Effector memory CD4-positive, alpha-beta T cell (primary cell): ENCODE data around the gene MIOS.
A peak's percentile ranks its signal among the peaks of the same experiment; 100 is the strongest.

Source experiments
- DNase-seq, 3 donors: peaks; one replicate each; pipeline ENCODE4 v3.0.0-alpha.2; 2020
- H3K27ac ChIP-seq: 2 replicates; pipeline ENCODE4 v1.7.0; 2013; ENCODE audit warnings: mild to moderate bottlenecking, low read length, moderate library complexity; ENCODE audit not compliant: insufficient read depth, poor library complexity, severe bottlenecking
- H3K27me3 ChIP-seq: replicated peaks from 2 replicates; pipeline ENCODE4 v1.7.0; 2013; ENCODE audit warnings: mild to moderate bottlenecking, low read length; ENCODE audit not compliant: insufficient read depth, control insufficient read depth, poor library complexity, severe bottlenecking
- H3K36me3 ChIP-seq: 2 replicates; pipeline ENCODE4 v1.7.0; 2013; ENCODE audit warnings: mild to moderate bottlenecking, low read length, moderate library complexity; ENCODE audit not compliant: control insufficient read depth, insufficient read depth
- H3K4me1 ChIP-seq: 2 replicates; pipeline ENCODE4 v1.7.0; 2013; ENCODE audit warnings: low read length, mild to moderate bottlenecking; ENCODE audit not compliant: control insufficient read depth, insufficient read depth, poor library complexity, severe bottlenecking
- H3K4me3 ChIP-seq: 2 replicates; pipeline ENCODE4 v1.7.0; 2013; ENCODE audit warnings: low read length, low read depth, mild to moderate bottlenecking; ENCODE audit not compliant: insufficient read depth, poor library complexity, severe bottlenecking
- H3K9me3 ChIP-seq: 2 replicates; pipeline ENCODE4 v1.7.0; 2013; ENCODE audit warnings: mild to moderate bottlenecking, low read length, moderate library complexity; ENCODE audit not compliant: control insufficient read depth

MIOS gene

GRCh38 chr7:7612519-7612918 is 45.8 kb downstream of the MIOS start:
- no peaks in the 10 kb centered on the region for H3K27me3 ChIP-seq
- H3K9me3 ChIP-seq: no peaks in the 10 kb centered on the region
- no peak overlapping the region for H3K27ac ChIP-seq
- H3K4me3 ChIP-seq: no peak overlapping the region
- H3K36me3 ChIP-seq: no peaks in the 10 kb centered on the region
- no peaks in the 10 kb centered on the region for H3K4me1 ChIP-seq
- no peak for DNase-seq

GRCh38 chr7:7613210-7613609 is 46.5 kb downstream of the MIOS start:
- Histone ChIP-seq H3K4me3 (no peak overlapping the region), H3K27ac (no peak overlapping the region), H3K27me3 (no peaks in the 10 kb centered on the region), H3K4me1 (no peaks in the 10 kb centered on the region), H3K36me3 (no peaks in the 10 kb centered on the region), H3K9me3 (no peaks in the 10 kb centered on the region)
- DNase-seq: no peak

GRCh38 chr7:7614018-7614741 is 47.5 kb downstream of the MIOS start:
- no peaks in the 10 kb centered on the region for H3K4me1 ChIP-seq
- no peaks in the 10 kb centered on the region for H3K27me3 ChIP-seq
- H3K36me3 ChIP-seq: no peaks in the 10 kb centered on the region
- DNase-seq: no peak
- H3K9me3 ChIP-seq: no peaks in the 10 kb centered on the region
- H3K4me3 ChIP-seq: no peak overlapping the region
- H3K27ac ChIP-seq: no peak overlapping the region

- Histone ChIP-seq H3K36me3 (no peaks in the 10 kb centered on the region), H3K27me3 (no peaks in the 10 kb centered on the region), H3K4me3 (no peak overlapping the region), H3K4me1 (no peaks in the 10 kb centered on the region), H3K27ac (no peak overlapping the region), H3K9me3 (no peaks in the 10 kb centered on the region)
- no peak for DNase-seq
Measured at GRCh38 chr7:7617550-7617949, 50.9 kb downstream of the MIOS start.

- DNase-seq: no peak
- H3K36me3 ChIP-seq: no peaks in the 10 kb centered on the region
- H3K4me3 ChIP-seq: no peak overlapping the region
- H3K4me1 ChIP-seq: no peaks in the 10 kb centered on the region
- H3K27me3 ChIP-seq: no peaks in the 10 kb centered on the region
- no peaks in the 10 kb centered on the region for H3K9me3 ChIP-seq
- no peak overlapping the region for H3K27ac ChIP-seq
Measured at GRCh38 chr7:7618410-7618809, 51.7 kb downstream of the MIOS start.

GRCh38 chr7:7620236-7620635 is 53.6 kb downstream of the MIOS start:
- no peak for DNase-seq
- no peak overlapping the region for H3K4me3 ChIP-seq
- H3K9me3 ChIP-seq: no peaks in the 10 kb centered on the region
- H3K4me1 ChIP-seq: no peaks in the 10 kb centered on the region
- H3K27ac ChIP-seq: no peak overlapping the region
- H3K36me3 ChIP-seq: no peaks in the 10 kb centered on the region
- no peaks in the 10 kb centered on the region for H3K27me3 ChIP-seq

GRCh38 chr7:7620644-7621210 is 54.0 kb downstream of the MIOS start:
- no peaks in the 10 kb centered on the region for H3K27me3 ChIP-seq
- H3K27ac ChIP-seq: no peak overlapping the region
- H3K4me1 ChIP-seq: no peaks in the 10 kb centered on the region
- no peaks in the 10 kb centered on the region for H3K36me3 ChIP-seq
- DNase-seq: no peak
- no peaks in the 10 kb centered on the region for H3K9me3 ChIP-seq
- no peak overlapping the region for H3K4me3 ChIP-seq

GRCh38 chr7:7628476-7628875 is 61.8 kb downstream of the MIOS start:
- DNase-seq: no peak
- no peaks in the 10 kb centered on the region for H3K4me1 ChIP-seq
- H3K27ac ChIP-seq: no peak overlapping the region
- no peak overlapping the region for H3K4me3 ChIP-seq
- H3K9me3 ChIP-seq: no peaks in the 10 kb centered on the region
- H3K27me3 ChIP-seq: no peaks in the 10 kb centered on the region
- H3K36me3 ChIP-seq: no peaks in the 10 kb centered on the region

- H3K4me1 ChIP-seq: no peaks in the 10 kb centered on the region
- no peaks in the 10 kb centered on the region for H3K9me3 ChIP-seq
- DNase-seq: no peak
Measured at GRCh38 chr7:7630626-7631329, 64.1 kb downstream of the MIOS start.

GRCh38 chr7:7639421-7639820 is 72.7 kb downstream of the MIOS start:
- Histone ChIP-seq H3K36me3 (peaks cover 5% of the 10 kb centered on the region), H3K4me3 (peak overlapping the region; percentile 86), H3K9me3 (no peaks in the 10 kb centered on the region), H3K27me3 (no peaks in the 10 kb centered on the region), H3K4me1 (peaks cover 8% of the 10 kb centered on the region), H3K27ac (peak overlapping the region; percentile 94)
- DNase-seq: no peak

More at GRCh38 chr7:7630626-7631329, 64.1 kb downstream of the MIOS start:
- H3K4me3 ChIP-seq: no peak overlapping the region
- peaks cover 5% of the 10 kb centered on the region for H3K36me3 ChIP-seq
- H3K27me3 ChIP-seq: no peaks in the 10 kb centered on the region
- H3K27ac ChIP-seq: no peak overlapping the region
